HG03439 (cell line): ENCODE data around the gene SYT7.
"Not testable (repeated sequence)": the region's sequence is repeated elsewhere in the genome, so short reads cannot be mapped to it uniquely, and the experiment has no call there.

Experiments
- ATAC-seq: cut with Tn5 transposase; IDR thresholded peaks from one replicate; pipeline ENCODE4 v1.9.1; 2021; ENCODE audit warnings: mild to moderate bottlenecking, moderate library complexity; ENCODE audit not compliant: unreplicated experiment

The SYT7 gene

DNA sequence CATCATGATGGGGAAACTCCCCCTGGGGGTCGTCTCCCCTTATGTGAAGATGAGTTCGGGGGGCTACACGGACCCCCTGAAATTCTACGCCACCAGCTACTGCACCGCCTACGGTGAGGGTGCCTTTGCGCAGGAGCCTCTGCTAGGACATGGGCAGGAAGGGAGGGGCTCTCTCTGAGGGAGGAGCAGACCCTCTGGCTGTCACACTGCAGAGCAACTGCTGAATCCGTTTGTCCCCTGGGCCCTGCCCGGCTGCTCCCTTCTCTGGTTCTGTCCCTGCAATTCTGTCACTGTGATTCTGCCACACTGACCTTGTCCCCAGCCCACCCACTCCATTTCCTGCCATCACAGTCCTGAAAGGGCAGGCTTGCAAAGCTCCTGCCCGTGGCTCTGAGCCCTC, 99.1 kb downstream of the SYT7 start:
- no peak for ATAC-seq

- no peak for ATAC-seq
Observed at GRCh38 chr11:61480994-61481335, 99.9 kb downstream of the SYT7 start.

- no peak for ATAC-seq
Observed at GRCh38 chr11:61480261-61480993, 100.4 kb downstream of the SYT7 start.

GRCh38 chr11:61479360-61480058, 101.4 kb downstream of the SYT7 start:
- not testable (repeated sequence) for ATAC-seq

DNA sequence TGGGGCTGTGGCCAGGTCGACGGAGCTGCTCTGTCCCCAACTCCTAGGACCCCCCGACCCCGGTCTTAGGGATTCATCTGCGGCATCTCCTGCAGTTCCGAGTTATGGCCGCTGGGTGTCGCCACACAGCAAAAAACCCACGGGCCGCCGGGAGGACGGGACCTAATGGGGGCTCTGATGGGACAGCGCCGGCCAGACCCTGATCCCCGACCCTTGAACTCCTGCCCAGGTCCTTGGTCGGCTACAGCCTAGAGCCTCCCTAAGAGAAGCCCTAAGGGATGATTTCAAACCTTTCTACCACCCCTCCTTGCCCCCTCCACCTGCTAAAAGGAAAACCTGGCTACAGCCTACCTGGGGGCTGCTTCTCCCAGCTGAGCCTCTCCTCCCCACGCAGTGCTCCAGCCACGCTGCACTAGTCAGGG, 103.1 kb downstream of the SYT7 start:
- no peak for ATAC-seq

DNA sequence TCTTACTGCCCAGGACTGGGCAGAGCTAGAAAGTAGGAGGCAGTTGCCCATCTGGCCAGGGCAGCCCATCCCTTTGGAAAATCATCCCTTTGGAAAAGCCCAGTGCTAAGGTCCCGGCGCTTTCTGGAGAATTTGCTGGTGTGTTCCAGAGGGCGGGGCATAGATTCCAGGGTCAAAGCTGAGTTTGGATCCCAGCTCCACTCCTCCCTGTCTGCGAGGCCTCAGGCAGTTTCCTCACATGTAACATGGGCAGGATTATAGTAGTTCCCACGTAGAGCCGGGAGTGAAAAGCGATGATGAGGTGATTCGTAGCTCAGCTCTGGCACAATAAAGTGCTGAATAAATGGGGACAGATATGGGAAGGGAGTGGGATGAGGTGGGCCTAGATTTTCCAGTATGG, 103.8 kb downstream of the SYT7 start:
- no peak for ATAC-seq

DNA sequence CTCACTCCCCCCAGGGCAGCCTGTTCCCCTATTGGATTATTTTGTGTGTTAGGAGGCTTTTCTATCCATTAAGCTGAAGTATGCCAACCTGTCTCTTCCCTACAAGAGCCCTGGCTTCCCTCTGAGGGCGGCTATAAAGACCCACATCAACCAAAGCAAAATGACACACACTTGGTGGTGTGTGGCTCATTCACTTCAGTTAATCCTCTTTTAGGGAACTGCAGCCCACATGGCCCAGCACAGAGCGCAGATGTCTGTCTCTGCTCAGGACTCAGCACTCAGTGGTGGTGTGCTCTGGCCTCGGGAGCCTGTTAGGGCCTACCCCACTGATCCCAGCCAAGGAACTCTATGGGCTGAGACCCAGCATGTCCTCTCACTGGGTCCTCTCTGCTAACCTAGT, 104.5 kb downstream of the SYT7 start:
- ATAC-seq, result no peak

- ATAC-seq, result no peak
Observed at GRCh38 chr11:61475433-61475832, 105.4 kb downstream of the SYT7 start.

- no peak for ATAC-seq
Observed at GRCh38 chr11:61474013-61474643, 106.7 kb downstream of the SYT7 start.

DNA sequence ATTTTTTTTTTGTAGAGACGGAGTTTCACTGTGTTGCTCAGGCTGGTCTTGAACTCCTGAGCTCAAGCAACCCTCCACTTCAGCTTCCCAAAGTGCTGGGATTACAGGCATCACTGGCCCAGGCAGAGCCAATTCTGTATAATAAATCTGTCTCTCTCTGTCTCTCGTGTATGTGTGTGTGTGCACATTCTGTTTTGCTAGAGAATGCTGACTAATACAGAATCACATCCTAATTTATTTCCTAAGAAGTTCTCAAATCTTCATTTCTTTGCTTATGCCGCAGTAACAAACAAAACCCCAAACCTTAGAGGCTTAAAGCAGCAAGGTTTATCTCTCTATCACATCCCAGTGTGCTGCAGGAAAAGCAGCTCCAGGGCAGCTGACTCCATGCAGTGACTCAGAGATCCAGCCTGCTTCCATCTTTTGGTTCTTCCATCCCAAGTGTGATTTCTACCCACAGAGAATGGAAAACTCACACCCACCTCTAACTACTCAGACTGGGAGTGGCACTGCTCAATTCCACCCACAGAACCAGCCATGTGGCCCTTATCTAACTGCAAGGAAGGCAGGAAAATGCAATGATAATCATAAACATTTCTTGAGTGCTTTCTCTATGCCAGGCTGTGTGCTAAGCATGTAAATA, 107.4 kb downstream of the SYT7 start:
- no peak for ATAC-seq

- ATAC-seq, result no peak
Observed at GRCh38 chr11:61472868-61473267, 108.0 kb downstream of the SYT7 start.

DNA sequence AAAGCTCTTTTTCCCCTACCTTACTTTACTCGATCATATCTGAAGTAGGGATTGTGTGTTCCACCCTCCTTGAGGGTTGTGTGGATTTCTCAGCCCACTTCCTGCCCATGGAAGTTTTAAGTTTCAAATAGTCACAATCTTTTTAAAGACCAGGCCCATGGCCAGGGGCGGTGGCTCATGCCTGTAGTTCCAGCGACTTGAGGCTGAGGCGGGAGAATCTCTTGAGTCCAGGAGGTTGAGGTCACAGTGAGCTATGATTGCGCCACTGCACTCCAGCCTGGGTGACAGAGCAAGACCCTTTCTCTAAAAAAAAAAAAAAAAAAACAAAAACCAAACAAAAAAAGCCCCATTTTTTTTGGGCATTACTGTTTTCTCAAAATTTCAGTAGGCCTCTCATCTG, 108.6 kb downstream of the SYT7 start:
- ATAC-seq, result no peak

DNA sequence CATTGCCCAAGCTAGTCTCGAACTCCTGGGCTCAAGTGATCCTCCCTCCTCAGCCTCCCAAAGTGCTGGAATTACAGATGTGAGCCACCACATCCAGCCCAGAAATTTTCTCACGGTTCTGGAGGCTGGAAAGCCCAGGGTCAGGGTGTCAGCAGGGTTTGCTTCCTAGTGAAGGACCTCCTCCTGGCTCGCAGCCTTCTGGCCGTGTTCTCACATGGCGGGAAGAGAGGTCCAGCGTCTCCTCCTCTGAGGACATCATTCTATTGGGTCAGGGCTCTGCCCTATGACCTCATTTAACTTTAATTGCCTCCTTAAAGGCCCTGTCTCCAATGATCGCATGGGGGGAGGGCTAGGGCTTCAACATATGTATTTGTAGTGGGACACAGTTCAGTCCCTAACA, 112.9 kb downstream of the SYT7 start:
- no peak for ATAC-seq

DNA sequence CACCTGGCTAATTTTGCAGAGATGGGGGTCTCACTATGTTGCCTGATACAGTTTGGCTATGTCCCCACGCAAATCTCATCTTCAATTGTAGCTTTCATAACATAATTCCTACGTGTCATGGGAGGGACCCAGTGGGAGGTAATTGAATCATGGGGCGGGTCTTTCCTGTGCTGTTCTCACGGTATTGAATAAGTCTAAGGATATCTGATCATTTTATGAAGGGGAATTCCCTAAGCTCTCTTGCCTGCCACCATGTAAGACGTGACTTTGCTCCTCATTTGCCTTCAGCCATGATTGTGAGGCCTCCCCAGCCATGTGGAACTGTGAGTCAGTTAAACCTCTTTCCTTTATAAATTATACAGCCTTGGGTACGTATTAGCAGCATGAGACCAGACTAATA, 113.3 kb downstream of the SYT7 start:
- ATAC-seq, result not testable (repeated sequence)
